GM21723 (cell line): ENCODE results near the gene DLST.
A peak's percentile ranks its signal among the peaks of the same experiment; 100 is the strongest.

Experiments
- ATAC-seq: cut with Tn5 transposase; IDR thresholded peaks from one replicate; pipeline ENCODE4 v1.9.1; 2021; ENCODE audit warnings: mild to moderate bottlenecking, moderate library complexity; ENCODE audit not compliant: unreplicated experiment

The DLST gene

GRCh38 chr14:74859757-74860552, 21.8 kb upstream of the DLST start:
- no peak for ATAC-seq

- ATAC-seq: peak; percentile 61
These were observed 20.6 kb upstream of the DLST start for GRCh38 chr14:74860899-74861733.

GRCh38 chr14:74861734-74862090, 20.0 kb upstream of the DLST start:
- no peak for ATAC-seq

GRCh38 chr14:74863274-74863673, 18.4 kb upstream of the DLST start:
- ATAC-seq: no peak

- no peak for ATAC-seq
These were observed 17.5 kb upstream of the DLST start for GRCh38 chr14:74864198-74864597.

- ATAC-seq: no peak
These were observed 16.6 kb upstream of the DLST start for GRCh38 chr14:74865156-74865555.

GRCh38 chr14:74866708-74867389, 14.9 kb upstream of the DLST start:
- ATAC-seq: no peak

GRCh38 chr14:74867673-74868072, 14.0 kb upstream of the DLST start:
- ATAC-seq: no peak

- ATAC-seq: no peak
These were observed 13.0 kb upstream of the DLST start for GRCh38 chr14:74868739-74869138.

- no peak for ATAC-seq
These were observed 9.9 kb upstream of the DLST start for GRCh38 chr14:74871819-74872218.

- no peak for ATAC-seq
These were observed 6.5 kb upstream of the DLST start for GRCh38 chr14:74875204-74875603.

GRCh38 chr14:74875941-74876913, 5.5 kb upstream of the DLST start, which contains the start of gene PROX2:
Gene PROX2, minus strand, starts transcription at chr14:74876145. Its CDS starts 12,311 bp downstream, at chr14:74863834.
- no peak for ATAC-seq

- ATAC-seq: no peak
These were observed 2.1 kb upstream of the DLST start for GRCh38 chr14:74879427-74880182.

- peak; percentile 46 for ATAC-seq
These were observed 596 bp downstream of the DLST start for GRCh38 chr14:74882103-74882920.

- no peak for ATAC-seq
These were observed 4.3 kb downstream of the DLST start for GRCh38 chr14:74886001-74886400.

GRCh38 chr14:74888164-74889158, 6.7 kb downstream of the DLST start:
- ATAC-seq: no peak

- no peak for ATAC-seq
These were observed 8.5 kb downstream of the DLST start for GRCh38 chr14:74890262-74890661.

- ATAC-seq: no peak
These were observed 10.2 kb downstream of the DLST start for GRCh38 chr14:74891870-74892269.
